Activated CD4-positive, CD25-positive, alpha-beta regulatory T cell treated with anti-CD3 and anti-CD28 coated beads, Interleukin-2, amount 50 U/mL, for 16 hours (primary cell): Measurements from ENCODE around the gene TIMM17A.
"Not testable (repeated sequence)": the region's sequence is repeated elsewhere in the genome, so short reads cannot be mapped to it uniquely, and the experiment has no call there.

ENCODE experiments used
- DNase-seq: peaks from one replicate; pipeline ENCODE4 v3.0.0-alpha.2; 2020; ENCODE audit warnings: low read depth, low spot score

TIMM17A gene

GRCh38 chr1:201940316-201940715, 15.0 kb upstream of the TIMM17A start:
- DNase-seq, result not testable (repeated sequence)

GRCh38 chr1:201941420-201942128, 13.7 kb upstream of the TIMM17A start:
- DNase-seq, result no peak

GRCh38 chr1:201942129-201942495, 13.2 kb upstream of the TIMM17A start:
- no peak for DNase-seq

- no peak for DNase-seq
Measured at GRCh38 chr1:201944002-201944401, 11.3 kb upstream of the TIMM17A start.

GRCh38 chr1:201944639-201945038, 10.7 kb upstream of the TIMM17A start:
- no peak for DNase-seq

GRCh38 chr1:201945157-201945556, 10.1 kb upstream of the TIMM17A start:
- no peak for DNase-seq

- no peak for DNase-seq
Measured at GRCh38 chr1:201945863-201946223, 9.5 kb upstream of the TIMM17A start.

DNA sequence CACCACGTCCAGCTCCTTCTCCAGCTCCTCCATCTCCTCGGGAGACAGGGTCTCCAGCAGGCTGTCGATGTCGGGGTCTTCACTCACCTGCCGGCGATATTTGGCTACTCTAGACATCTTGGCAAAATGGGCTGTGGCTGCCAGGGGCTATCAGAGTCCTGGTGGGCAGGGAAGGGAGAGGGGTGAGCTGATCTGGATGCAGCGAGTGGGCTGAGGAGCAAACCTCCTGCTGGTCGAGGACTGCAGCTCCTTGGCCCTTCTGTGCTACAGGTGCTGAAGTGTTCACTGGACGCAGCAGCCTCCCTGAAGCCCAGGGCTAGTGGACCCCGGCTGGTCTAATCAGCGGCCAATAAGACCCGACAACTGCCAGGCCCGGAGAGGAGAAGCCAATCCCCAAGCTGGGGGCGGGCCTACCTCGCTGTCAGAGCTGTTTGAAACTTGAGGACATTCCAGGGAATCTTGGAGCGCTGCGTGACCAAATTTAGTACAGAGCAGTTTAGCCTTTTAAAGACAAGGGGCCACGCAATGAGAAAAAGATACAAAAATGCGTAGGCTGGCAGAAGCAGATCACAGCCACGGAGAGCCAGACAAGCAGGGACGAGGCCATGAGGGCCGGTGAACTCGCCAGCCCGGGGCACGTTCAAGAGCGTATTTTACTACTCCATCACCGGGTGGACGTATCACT, 8.9 kb upstream of the TIMM17A start, which contains the start of gene LMOD1:
Gene LMOD1, minus strand, starts transcription at position 325 of the 685 bp plus-strand sequence. Its CDS starts 208 bp downstream, at position 117.
- no peak for DNase-seq

- no peak for DNase-seq
Measured at GRCh38 chr1:201947697-201948008, 7.7 kb upstream of the TIMM17A start.

DNA sequence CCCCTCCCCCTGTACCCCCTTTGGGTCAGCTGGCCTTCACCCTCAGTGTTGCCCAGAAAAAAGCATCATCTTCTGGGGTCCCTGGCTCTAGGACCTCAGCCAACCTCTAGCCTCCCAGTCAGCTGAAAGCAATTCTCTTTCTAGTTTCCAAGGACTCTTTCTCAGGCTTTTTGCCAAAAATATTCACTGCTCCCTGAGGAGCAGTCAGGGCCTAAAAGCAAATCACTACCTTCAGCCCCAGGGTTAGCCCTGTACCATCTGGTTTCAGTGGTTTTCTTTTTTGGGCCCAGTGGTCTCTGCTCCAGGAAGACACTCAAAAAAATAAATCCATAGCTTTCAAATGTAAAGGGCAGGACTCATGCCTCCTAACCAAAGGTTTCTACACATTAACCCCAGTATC, 5.8 kb upstream of the TIMM17A start:
- DNase-seq, result no peak

- DNase-seq, result no peak
Measured at GRCh38 chr1:201954263-201955008, 867 bp upstream of the TIMM17A start.

DNA sequence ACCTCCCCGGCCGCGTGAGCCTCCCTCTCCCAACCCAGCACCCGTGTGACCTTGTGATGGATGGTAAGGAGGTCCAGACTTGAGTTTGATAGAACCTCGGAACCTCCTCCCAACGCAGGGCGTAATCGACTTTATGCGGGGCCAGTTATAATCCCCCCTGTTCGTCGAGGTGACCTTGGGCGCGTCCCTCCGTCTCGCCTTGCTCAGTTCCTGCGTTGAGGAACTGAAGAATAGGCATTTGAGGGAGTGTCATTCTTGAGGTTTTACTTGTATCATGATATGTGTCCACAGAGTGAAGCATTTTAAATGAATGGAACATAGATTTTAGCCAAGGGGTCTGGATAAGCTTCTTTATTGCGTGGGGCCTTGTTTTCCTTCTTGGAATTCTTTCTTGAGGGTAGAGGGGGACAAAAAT, 433 bp downstream of the TIMM17A start:
- DNase-seq, result no peak

GRCh38 chr1:201958348-201958747, 3.0 kb downstream of the TIMM17A start:
- DNase-seq, result no peak

DNA sequence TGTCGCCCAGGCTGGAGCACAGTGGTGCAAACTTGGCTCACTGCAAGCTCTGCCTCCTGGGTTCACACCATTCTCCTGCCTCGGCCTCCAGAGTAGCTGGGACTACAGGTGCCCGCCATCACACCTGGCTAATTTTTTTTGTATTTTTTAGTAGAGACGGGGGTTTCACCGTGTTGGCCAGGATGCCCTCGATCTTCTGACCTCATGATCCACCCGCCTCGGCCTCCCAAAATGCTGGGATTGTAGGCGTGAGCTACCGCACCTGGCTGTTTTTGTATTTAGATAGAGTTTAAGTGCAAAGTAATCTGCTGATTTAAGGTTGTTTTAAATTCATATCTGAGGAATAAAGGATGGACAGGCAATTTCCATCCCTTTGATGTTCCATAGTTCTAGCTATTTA, 7.1 kb downstream of the TIMM17A start:
- not testable (repeated sequence) for DNase-seq

DNA sequence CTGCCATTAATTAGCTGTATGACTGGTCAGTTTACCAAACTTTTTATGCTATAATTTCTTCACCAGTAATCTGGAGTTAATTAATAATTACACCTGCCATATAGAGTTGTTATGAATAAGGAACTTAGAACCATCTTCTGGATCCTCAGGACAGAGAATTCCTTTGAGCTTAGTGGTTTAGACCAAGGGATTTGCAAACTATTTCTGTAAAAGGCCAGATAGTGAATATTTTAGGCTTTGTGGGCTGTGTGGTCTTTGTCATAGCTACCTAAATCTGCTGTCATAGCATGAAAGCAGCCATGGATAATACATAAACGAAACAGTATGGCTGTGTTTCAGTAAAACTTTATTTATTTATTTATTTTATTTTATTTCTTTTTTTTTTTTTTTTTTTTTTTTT, 9.0 kb downstream of the TIMM17A start:
- DNase-seq, result no peak

- DNase-seq, result no peak
Measured at GRCh38 chr1:201966171-201966570, 10.9 kb downstream of the TIMM17A start.

- DNase-seq, result no peak
Measured at GRCh38 chr1:201968202-201968925, 13.1 kb downstream of the TIMM17A start.

DNA sequence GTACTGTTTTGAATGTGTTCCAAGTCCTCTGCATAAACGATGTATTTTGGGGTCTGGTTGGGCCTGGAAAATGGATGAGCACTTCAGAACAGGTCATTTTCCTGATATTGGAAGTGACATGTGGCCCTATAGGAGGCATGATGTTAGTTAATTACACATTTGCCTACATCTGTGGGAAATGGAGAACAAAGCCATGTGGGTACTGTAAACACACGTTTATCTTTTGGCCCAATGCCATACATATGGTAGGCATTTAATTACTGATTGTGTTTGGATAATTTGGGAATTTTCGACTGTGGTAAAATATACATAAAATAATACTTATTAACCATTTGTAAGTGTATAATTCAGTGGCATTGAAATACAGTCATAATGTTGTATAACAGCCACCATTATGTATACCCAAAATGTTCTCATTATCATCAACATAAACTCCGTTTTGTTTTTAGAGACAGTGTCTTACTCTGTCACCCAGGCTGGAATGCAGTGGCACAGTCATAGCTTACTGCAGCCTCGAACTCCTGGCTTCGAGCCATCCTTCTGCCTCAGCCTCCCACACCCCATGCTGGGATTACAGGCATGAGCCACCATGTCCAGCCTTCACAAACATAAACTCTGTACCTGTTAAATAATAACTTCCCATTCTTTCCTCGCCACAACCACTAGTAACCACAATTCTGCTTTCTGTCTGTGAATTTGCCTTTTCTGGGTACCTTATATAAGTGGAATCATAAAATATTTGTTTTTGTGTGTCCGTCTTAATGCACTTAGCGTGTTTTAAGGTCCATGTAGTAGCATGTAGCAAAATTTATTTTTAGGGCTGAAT, 15.2 kb downstream of the TIMM17A start:
- no peak for DNase-seq

DNA sequence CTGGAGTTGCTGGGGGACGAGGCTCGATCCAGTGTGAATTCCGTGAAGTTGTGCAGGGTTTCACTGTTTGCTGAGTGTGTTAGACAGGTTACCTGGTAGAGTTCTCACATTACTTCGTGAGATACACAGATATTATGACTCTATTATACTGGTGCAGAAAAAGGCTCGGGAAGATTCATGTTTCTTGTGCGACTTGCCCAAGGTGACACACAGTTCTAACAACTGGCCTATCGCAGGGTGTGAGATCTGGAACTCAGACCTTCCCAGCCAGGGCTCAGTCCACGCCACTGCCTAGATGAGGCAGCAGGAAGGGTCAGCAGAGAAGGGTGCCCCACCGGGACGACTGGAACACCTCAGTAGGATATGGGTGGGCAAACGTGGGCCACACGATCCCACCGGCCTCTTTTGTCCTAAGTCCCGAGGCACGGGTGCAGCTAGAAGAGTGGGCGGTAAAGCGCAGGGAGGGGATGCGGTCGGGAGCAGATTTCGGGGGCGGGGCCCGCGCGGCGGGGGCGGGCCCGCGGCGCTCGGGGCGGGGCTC, 26.8 kb downstream of the TIMM17A start:
- DNase-seq, result peak; percentile 29

- DNase-seq, result peak; percentile 19
Measured at GRCh38 chr1:201982623-201983379, 27.5 kb downstream of the TIMM17A start, which contains the start of gene RNPEP. Gene RNPEP, plus strand, starts transcription at chr1:201982648. Its CDS starts 19 bp downstream, at chr1:201982667.
